DMS114 treated with DMSO at 0.1 percent for 48 hours (cell line): ENCODE results near the gene KAZALD1.

Source experiments
- DNase-seq: peaks from one replicate; lab custom pipeline; 2025; ENCODE audit not compliant: unreplicated experiment; lab: John Stamatoyannopoulos, UW

Gene KAZALD1

DNA sequence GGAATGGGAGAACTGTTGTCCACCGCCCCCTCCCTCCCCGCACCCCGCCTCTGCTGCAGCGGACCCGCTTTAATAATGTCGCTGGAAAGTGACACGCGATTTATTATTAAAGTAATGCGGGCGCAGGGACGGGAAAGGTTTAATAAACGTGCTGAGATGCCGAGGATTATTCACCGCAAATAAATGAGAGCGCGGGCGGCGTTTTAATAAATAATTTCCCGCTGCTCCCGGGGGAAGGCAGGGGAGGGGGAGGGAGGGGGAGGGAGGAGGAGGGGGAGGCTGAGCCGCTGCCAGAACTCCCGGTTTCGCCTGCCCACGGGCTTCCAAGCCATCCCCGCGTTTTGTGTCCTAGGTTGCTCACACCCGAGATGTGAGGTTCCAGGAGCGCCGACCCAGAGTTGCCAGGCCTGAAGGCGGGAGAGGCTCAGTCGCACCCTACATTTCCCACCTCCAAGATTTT, 5.1 kb downstream of the KAZALD1 start:
- DNase-seq = no peak

DNA sequence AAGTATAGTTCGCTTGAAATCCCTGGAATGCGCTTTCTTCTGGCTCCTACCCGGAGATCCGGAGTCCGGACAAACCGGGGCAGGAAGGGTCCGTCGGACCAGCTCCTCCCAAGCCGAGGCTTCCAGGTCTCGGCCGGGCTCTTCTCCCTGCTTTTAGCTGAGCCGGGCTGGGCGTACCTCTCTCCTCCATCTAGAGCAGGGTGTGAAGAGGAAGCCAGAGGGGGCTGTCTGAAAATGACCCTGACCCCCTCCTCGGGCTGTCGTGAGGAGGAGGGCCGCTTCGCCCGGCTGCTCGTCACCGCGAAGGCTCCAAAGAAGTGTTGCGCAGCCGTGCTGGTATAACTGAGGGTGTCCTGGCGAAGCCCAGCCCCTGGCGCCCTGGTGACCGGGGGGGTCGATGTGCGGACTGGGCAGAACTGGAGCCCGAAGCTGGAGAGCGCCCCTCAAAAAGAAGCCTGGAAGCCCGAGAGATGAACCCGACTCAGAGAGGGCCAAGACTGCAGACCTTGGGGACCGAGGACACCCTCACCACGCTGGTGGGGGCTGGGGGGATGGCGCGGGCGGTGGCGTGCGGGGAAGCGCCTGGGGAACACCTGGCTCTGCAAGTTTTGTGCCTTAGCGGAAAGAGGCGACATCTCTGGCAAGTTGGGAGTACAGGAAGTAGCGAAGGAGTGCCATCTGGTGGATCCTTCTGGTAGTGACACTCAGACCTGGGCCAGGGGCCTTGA, 5.7 kb downstream of the KAZALD1 start:
- peak; percentile 80 for DNase-seq

DNA sequence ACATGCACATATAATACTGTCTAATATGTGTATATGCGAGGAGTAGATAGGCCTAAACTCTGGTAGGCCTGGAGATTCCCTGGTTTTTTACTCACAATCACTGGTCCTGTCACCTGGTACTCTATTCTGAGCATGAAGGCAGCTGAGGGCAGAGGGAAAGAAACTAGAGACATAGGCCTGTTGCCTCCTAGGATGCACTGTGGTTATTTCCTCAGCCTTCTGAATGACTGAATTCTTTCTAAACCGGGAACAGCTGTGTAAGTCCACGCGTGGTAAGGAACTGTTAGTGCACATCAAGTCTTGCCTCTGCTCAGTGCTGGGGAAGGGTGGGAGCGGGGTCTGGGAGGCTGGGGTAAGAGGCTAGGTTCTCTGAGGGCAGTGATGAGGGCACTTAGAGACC, 7.7 kb downstream of the KAZALD1 start:
- DNase-seq = no peak

DNA sequence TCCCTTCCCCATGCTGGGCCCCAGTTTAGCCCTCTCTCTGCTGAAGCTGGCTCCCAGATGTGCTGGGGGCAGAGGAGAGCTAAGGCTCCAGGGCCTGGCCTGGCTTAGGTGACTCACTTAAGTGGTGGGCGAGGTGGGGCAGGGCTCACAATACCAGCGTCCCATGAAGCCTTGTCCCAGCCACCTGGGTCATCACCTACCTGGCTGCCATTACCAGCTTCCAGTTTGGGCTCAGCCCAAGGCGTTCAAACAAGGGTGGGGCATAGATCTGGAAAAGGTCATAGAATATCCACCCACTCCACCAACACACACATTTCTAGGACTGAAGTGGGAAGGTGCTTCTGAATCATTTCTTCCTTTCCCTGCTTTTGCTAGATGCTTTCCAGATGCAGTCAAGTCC, 8.3 kb downstream of the KAZALD1 start:
- DNase-seq = no peak

DNA sequence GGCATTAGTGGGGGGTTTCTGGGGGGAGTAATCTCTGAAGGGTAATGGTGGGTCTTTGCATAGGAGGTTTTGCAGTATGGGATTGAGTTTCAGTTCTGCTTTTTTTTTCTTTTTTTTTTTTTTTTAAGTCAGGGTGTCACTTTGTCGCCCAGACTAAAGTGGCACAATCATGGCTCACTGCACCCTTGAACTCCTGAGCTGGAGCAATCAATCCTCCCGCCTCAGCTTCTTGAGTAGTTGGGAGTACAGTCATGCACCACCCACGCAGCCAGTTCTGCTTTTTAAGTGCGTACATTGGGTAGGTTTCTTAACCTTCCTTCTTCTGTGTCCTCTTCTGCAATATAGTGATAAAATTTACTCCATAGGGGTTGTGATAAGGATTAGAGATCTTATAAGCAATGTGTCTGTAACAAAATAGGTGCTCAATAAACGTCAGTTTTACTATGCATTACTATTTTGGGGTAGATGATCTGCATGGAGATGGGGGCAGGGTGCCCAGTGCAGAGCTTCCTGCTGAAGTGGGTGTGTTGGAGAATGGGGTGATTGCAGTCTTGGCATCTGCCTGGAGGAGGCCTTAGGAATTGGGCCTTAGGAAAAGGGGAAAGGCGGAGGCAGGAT, 9.6 kb downstream of the KAZALD1 start:
- no peak for DNase-seq

- DNase-seq = no peak
These were observed 10.2 kb downstream of the KAZALD1 start for GRCh38 chr10:101071885-101072433.

DNA sequence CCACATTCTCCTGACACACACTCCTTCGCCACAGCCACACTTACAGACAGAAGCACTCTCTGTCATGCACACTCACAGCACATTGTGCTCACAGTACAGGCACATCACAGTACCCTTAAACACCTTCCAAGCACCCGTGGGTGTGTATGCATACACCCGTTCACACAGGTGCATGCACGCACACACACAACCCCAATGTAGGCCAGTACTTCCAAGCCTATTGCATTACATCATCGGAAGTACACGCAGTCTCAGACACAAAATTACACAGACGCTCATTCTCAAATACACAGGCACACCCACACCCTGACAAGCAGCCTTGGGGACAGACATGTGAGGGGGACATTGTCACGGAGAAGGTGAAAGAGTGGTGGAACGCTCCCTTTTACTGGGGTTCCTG, 11.1 kb downstream of the KAZALD1 start:
- DNase-seq = no peak

DNA sequence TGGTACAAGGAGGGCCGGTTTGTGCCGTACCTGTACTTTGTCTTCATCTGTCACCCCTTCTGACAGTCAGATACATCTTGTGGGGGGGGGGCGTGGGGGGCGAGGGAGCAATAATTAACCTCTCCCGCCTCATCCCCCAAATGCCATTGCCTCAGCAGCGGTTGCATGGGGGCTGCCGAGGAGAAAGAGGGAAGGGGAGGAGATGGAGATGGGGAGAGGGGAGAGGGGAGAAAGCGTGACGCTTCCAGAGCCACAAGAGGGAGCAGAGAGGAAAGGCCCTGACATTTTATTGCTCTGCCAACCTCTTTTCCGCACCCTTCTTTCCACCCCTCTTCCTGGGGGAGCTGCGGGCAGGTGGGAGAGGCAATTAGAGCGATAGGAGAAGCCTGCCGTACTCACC, 11.8 kb downstream of the KAZALD1 start:
- no peak for DNase-seq

- DNase-seq = no peak
These were observed 14.0 kb downstream of the KAZALD1 start for GRCh38 chr10:101075775-101076174.

GRCh38 chr10:101076630-101077029, 14.8 kb downstream of the KAZALD1 start:
- no peak for DNase-seq

DNA sequence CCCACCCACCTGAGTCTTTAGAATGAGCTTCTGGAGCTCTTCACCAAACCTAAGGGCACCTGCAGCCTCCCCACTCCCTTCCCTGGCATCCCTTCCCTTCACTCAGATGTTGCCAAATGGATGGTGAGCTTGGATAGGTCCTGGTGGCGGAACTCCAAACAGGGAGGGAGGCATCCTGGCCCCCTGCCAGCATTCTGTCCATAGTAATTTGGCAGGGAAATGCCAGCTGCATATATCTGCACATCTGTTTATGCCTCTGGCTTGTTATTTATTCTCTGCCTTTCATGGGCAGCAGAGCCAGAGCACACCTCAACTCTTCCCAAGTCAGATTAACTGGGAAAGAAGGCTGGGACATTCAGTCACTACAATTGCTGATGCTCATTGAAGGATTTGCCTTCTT, 18.1 kb downstream of the KAZALD1 start:
- no peak for DNase-seq

DNA sequence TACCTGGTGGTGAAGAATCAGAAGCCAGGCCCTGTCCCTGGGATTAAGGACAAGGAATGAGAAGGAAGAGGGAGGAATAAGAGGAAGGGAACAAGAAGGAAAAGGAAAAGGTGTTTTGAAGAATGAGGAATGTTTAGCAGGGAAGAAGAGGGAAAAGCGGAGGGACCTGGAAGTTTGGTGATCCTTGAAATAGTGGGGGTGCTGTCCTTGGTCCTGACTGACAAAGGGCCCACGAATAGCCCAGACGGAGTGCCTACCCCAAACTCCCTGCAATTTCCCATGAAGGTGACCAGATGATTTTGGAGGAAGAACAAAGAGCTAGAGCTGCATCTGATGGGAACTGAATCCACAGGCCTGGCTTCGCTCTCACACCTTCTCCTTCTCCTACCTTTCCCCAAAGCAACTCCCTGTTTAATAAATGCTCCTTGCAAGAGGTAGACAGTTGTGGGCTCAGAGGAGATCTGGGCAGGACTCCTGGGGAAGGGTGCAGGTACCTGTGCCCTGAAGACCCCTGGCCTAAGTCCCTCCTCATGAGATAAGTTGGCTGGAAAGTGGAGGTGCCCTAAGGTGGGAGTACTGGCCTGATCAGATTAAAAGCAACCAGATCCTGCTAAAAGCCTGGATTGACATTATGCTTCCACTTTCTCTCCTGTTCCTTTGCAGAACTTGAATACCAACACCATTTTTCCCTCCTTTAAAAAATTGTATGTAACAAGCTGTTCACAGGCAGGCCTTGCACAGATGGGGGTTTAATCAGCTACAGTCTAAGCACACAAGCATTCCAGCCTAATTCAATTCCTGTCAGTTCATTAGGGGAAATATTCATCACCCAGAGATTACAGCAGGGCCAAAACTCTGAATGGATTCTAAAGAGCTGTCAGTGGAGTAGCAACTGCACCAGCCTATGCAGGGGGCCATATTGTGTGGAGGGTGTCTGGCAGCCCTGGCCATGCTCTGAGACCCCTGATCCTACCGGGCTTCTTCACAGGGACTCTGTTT, 19.4 kb downstream of the KAZALD1 start:
- no peak for DNase-seq

GRCh38 chr10:101085846-101086245, 24.1 kb downstream of the KAZALD1 start:
- DNase-seq = no peak

DNA sequence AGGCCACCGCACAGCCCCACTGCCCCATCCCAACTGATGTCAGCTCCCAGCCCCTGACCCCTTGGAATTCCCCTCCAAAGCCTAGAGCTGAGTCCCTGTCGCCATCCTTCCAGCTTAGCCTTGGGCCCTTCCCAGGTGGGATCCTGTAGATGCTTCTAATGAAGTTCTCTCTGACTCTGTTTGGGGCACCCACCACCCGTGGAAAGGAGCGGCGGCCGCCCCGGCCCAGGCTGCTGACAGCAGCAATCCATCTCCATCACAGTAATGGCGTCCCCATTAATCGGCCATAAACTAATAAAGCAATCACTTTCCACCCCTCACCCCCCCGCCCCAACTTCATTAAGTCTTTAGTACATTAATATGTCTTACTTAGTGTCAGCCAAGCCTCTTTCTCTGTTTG, 25.6 kb downstream of the KAZALD1 start:
- DNase-seq = no peak

DNA sequence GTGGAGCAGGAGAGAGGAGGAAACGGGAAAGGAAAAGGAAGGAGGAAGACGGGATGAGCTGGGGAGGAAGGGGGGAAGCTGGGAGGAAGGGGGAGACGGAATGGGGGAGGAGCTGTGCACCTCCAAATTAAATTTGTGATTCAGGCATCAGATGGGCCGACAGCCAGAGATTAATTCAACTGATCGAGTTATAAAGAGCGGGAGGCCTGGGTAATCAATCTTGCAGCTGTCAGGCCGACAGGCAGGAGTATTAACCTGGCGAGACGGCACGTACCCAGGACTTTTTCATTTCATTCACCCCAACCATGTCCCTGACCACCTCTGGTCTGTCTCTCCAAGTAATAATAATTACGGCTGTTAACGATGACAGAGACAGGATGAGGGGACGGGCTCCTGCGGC, 26.2 kb downstream of the KAZALD1 start:
- DNase-seq = no peak

DNA sequence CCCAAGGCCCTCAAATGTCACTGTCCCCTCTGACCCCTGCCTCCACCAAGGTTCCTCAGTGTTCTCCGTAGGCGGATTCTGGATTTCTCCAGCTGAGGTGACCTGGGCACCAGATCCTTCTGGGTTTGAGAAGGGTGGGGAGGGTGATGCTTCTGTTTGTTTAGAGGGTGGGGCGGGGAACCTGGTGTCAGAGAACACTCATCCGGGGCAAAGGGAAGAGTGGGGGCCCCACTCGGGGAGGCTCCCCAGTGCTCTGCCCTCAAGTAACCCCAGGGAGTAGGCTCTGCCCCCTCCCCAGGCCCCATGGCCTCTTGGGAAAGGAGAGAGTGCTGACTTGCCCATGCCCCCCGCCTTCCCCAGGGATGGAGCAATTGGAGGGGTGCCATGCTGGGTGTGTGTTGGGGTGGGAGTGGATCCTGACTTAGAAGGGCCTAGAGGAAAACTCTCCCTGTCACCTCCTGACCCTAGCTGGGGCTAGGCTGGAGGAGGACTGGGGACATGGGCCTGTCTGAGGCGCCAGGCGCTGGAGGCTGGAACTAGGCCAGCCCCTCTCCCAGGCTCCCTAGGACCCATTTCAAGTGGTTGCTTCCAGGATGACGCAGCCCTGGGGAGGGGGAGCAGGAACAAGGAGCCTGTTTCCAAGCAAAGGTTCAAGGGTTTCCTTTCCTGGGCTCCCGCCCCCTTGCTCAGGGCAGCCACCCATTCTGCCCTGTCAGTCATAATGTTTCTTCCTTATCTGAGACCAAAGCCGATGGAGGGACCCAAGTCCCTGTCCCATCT, 27.9 kb downstream of the KAZALD1 start:
- no peak for DNase-seq

DNA sequence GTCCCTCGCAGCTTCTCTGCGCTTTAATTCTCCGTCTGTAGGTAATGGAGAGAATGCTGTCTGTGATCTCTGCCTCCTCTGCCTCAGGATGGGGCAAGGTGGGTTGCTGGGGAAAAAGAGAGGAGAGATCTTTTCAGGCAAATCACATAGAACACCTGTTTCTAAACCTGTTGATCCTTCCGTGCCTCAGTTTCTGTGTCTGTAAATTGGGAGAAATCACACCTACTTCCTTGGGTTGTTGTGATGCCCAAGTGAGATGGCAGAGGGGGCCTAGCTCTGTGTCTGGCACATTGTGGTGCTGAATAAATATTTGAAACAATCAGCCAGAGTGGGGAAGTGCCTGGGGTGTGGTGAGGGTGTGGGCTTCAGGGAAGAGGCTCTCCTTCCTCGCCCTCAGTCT, 28.8 kb downstream of the KAZALD1 start:
- DNase-seq = no peak

GRCh38 chr10:101091546-101092290, 29.9 kb downstream of the KAZALD1 start:
- no peak for DNase-seq

DNA sequence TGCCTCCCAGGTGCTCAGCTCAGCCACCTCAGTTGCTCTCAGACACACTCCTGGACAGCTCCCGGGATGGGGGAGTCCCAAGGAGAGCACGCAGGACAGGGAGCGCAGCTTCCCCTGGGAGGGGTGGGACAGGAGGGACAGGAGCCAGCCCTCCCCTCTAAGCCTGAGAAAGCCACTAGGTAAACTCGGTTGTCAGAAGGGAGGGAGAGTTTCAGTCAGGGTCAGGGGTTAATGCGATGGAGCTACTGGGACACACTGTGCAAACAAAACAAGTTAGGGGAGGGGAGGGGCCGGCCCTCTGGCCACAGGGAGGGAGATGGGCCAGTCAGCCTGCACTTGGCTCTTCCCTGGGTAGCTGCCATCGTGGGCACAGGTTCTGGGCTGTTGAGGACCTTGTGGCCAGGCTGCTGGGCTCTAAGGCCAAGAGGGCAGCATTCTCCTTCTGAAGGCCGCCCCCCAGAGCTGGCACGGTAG, 31.1 kb downstream of the KAZALD1 start:
- no peak for DNase-seq
